Measurements from ENCODE around the gene SYNJ2.
A peak's percentile ranks its signal among the peaks of the same experiment; 100 is the strongest.

The SYNJ2 gene

DNA sequence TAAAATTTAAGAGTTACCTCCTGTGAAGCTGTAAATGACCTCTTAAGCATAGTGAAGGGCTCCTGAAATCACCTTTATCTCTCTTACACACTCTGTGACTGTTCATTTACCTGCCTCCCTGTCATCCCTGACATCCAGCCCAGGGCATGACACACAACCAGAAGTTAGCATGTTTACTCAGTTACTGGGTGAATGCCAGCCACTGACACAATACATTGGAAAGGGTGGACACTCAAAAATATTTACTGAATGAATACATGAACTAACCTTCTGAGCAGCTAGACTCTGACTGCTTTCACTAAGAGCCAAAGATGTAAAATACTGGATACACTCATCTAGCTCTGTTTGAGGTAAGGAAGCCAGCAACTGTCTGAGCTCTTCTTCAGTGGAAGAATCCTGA is 161.1 kb downstream of the SYNJ2 start:
- H3K27ac ChIP-seq = peak overlapping the region; percentile 63
- TF ChIP-seq, protein P1, sequence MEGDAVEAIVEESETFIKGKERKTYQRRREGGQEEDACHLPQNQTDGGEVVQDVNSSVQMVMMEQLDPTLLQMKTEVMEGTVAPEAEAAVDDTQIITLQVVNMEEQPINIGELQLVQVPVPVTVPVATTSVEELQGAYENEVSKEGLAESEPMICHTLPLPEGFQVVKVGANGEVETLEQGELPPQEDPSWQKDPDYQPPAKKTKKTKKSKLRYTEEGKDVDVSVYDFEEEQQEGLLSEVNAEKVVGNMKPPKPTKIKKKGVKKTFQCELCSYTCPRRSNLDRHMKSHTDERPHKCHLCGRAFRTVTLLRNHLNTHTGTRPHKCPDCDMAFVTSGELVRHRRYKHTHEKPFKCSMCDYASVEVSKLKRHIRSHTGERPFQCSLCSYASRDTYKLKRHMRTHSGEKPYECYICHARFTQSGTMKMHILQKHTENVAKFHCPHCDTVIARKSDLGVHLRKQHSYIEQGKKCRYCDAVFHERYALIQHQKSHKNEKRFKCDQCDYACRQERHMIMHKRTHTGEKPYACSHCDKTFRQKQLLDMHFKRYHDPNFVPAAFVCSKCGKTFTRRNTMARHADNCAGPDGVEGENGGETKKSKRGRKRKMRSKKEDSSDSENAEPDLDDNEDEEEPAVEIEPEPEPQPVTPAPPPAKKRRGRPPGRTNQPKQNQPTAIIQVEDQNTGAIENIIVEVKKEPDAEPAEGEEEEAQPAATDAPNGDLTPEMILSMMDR (conservative IDR thresholded peaks at IDR 0.05) = no peak

DNA sequence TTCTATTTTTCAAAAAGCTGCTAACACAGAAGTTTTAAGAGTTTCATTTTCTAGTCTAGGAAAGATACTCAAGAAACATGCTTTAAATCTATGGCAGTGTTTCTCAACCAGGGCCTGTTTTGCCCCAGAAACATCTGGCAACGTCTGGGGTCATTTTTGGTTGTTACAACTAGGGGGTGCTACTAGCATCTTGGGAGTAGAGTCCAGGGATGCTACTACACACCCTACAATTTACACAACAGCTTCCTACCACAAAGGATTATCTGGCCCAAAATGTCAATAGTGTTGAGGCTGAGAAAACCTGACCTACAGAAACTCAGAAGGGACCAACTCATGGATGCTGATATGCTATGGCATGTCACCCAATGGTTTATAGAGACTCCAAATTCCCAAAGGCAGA is 162.0 kb downstream of the SYNJ2 start:
- H3K27ac ChIP-seq = peak overlapping the region; percentile 63
- TF ChIP-seq, protein P1 (conservative IDR thresholded peaks at IDR 0.05) = no peak
